Chondrocyte (in vitro differentiated cells): ENCODE measurements around the gene UBASH3A. TPM values are rescaled to one million over a fixed set of nuclear protein-coding genes. Genes with fewer than 3 reads are reported as not detected.

Experiments
- DNase-seq: peaks from one replicate; pipeline ENCODE4 v3.0.0; 2021; ENCODE audit warnings: mixed read lengths, low spot score
- H3K27ac Mint-ChIP-seq: one replicate; pipeline ENCODE4 v1.8.0; 2021; ENCODE audit warnings: mild to moderate bottlenecking, moderate library complexity, mixed read lengths; ENCODE audit not compliant: unreplicated experiment
- H3K27me3 Mint-ChIP-seq: 2 replicates; pipeline ENCODE4 v1.8.0; 2021; ENCODE audit warnings: low read depth, mixed read lengths
- H3K36me3 Mint-ChIP-seq: 2 replicates; pipeline ENCODE4 v1.8.0; 2021; ENCODE audit warnings: low read depth, mixed read lengths
- H3K4me1 Mint-ChIP-seq: 2 replicates; pipeline ENCODE4 v1.8.0; 2021; ENCODE audit warnings: low read depth, mild to moderate bottlenecking, mixed read lengths
- H3K4me3 Mint-ChIP-seq: one replicate; pipeline ENCODE4 v1.8.0; 2021; ENCODE audit warnings: mild to moderate bottlenecking, moderate library complexity, mixed read lengths; ENCODE audit not compliant: unreplicated experiment
- H3K9me3 Mint-ChIP-seq: 2 replicates; pipeline ENCODE4 v1.8.0; 2021; ENCODE audit warnings: low read depth, mixed read lengths
- total RNA-seq: library from RNA; stranded (reverse); gene quantifications from 3 replicates; pipeline ENCODE4 v1.2.1, GENCODE V29; 2021
- TF ChIP-seq, protein P1 (sequence below): fragments of 200-600 bp; sonication (generic); IDR thresholded peaks from 2 replicates; pipeline ENCODE4 v1.5.0; 2021; ENCODE audit warnings: antibody characterized with exemption, mild to moderate bottlenecking, moderate library complexity

UBASH3A gene
- total RNA-seq, 1 donor from 2014 or later: not detected

DNA sequence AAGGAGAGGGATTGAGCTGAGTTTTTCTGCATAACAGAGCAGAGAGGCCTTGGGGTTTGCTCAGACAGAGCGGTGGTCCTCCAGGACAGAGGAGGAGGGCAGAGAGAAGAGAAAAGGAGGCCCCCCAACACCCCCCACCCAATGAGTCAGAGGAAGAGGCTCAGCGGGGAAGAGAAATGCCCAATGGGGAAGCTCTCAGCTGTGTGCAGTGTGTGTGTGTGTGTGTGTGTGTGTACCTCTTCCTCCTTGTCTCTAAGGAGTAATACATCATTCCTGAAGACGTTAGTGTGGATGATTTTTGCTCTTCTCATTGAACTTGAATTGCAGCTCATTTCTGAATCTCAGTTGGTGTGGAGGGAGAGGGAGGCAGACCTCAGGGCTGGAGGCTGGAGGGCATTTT, 16.5 kb upstream of the UBASH3A start:
- Mint-ChIP-seq H3K27me3 (peaks cover 5% of the 10 kb centered on the region), H3K4me1 (peaks cover 18% of the 10 kb centered on the region), H3K4me3 (no peak overlapping the region), H3K27ac (no peak overlapping the region), H3K36me3 (no peaks in the 10 kb centered on the region), H3K9me3 (peaks cover 5% of the 10 kb centered on the region)
- TF ChIP-seq, protein P1, sequence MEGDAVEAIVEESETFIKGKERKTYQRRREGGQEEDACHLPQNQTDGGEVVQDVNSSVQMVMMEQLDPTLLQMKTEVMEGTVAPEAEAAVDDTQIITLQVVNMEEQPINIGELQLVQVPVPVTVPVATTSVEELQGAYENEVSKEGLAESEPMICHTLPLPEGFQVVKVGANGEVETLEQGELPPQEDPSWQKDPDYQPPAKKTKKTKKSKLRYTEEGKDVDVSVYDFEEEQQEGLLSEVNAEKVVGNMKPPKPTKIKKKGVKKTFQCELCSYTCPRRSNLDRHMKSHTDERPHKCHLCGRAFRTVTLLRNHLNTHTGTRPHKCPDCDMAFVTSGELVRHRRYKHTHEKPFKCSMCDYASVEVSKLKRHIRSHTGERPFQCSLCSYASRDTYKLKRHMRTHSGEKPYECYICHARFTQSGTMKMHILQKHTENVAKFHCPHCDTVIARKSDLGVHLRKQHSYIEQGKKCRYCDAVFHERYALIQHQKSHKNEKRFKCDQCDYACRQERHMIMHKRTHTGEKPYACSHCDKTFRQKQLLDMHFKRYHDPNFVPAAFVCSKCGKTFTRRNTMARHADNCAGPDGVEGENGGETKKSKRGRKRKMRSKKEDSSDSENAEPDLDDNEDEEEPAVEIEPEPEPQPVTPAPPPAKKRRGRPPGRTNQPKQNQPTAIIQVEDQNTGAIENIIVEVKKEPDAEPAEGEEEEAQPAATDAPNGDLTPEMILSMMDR: no peak
- no peak for DNase-seq

DNA sequence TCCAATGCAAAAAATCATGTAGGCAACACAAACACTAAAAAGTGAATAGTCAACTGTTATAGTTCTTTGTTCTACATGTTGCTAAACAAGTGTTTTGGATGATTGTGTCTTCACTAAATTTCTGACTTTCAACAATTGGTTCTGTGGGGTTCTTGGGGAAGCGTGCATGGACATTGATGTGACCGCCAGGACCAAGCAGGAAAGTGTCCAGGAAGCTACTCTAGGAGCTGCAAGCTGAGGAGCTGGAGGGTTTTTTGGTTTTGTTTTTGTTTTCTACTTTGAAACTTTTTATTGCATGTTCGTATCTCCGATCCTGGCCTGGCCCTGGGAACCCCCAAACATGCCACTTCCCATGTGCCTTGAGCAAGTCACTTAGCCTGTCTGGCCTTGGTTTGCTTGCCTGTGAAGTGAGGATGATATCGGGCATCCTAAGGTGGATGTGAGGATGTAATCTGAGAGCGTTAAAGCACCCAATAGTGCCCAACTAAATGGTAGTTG, 15.8 kb upstream of the UBASH3A start:
- H3K27ac Mint-ChIP-seq: no peak overlapping the region
- H3K36me3 Mint-ChIP-seq: no peaks in the 10 kb centered on the region
- DNase-seq: no peak
- H3K4me1 Mint-ChIP-seq: peaks cover 26% of the 10 kb centered on the region
- TF ChIP-seq, protein P1: no peak
- H3K27me3 Mint-ChIP-seq: peaks cover 5% of the 10 kb centered on the region
- no peak overlapping the region for H3K4me3 Mint-ChIP-seq
- H3K9me3 Mint-ChIP-seq: no peaks in the 10 kb centered on the region

DNA sequence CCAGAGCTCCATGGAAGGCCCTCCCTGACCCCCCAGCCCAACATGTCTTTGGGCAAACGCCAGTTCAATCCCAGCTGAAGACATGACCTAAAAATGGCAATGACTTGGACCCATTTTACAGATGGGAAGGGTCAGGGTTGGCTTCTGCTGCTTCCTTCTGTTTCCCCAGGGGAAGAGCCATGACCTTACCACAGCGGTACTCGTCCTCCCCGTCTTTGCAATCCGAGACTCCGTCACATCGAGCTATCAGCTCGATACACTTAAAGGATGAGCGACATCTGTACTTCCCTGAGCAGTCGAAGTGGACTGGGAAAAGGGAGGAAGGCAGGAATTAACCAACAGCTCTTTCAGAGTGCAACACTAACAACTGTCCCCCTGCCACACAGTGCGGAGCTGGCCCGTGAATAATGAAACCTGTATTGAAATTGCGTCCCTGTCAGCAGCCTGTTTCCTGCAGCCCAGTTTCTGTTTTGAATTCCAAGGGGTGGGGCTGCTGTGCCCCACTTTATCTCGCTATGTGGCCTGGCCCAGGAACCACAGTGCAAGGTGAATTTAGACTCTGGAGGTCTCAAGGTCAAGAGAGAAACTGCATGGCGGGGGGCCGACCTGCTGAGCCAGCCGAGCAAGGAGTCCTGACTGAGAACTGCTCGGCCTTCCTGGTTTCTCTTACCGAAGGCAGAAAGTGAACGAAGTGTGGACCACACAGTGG, 14.8 kb upstream of the UBASH3A start:
- H3K36me3 Mint-ChIP-seq: no peaks in the 10 kb centered on the region
- TF ChIP-seq, protein P1: no peak
- no peaks in the 10 kb centered on the region for H3K9me3 Mint-ChIP-seq
- no peak overlapping the region for H3K27ac Mint-ChIP-seq
- no peak for DNase-seq
- H3K4me1 Mint-ChIP-seq: peaks cover 32% of the 10 kb centered on the region
- peaks cover 5% of the 10 kb centered on the region for H3K27me3 Mint-ChIP-seq
- no peak overlapping the region for H3K4me3 Mint-ChIP-seq

DNA sequence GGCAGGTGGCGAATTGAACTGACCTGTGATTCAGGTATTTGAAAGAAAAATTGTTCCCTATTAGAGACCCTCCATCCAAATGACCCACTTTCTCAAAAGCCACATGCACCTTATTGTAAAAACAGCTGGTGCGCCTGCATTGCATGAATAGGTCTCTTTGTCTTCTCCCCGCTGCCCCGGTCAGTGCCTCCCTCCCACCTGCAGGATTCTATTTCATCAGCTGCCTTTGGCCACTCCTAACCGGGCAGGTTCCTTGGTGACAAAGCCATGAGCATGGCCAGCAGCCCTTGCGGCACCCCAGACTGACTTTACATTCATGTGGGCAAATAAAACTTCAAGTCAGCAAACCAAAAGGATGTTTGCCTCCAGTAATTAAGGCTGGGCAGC, 14.3 kb upstream of the UBASH3A start:
- DNase-seq: no peak
- H3K9me3 Mint-ChIP-seq: no peaks in the 10 kb centered on the region
- H3K4me1 Mint-ChIP-seq: peaks cover 32% of the 10 kb centered on the region
- TF ChIP-seq, protein P1: no peak
- H3K27me3 Mint-ChIP-seq: peaks cover 5% of the 10 kb centered on the region
- H3K27ac Mint-ChIP-seq: no peak overlapping the region
- no peak overlapping the region for H3K4me3 Mint-ChIP-seq
- no peaks in the 10 kb centered on the region for H3K36me3 Mint-ChIP-seq

DNA sequence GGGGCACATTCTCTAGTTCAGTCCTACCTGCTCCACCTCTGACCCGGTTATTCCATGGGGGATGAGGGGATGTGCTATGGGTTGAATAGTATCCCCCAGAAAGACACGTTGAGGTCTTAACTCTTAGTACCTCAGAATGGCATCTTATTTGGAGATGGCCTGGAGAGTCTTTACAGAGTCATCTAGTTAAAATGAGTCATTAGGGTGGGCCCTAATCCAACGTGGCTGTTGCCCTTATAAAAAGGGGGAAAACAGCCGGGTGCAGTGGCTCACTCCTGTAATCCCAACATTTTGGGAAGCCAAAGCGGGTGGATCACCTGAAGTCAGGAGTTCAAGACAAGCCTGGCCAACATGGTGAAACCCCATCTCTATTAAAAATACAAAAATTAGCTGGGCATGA, 13.5 kb upstream of the UBASH3A start:
- H3K36me3 Mint-ChIP-seq: no peaks in the 10 kb centered on the region
- peaks cover 32% of the 10 kb centered on the region for H3K4me1 Mint-ChIP-seq
- DNase-seq: no peak
- no peak overlapping the region for H3K4me3 Mint-ChIP-seq
- TF ChIP-seq, protein P1: no peak
- peaks cover 5% of the 10 kb centered on the region for H3K27me3 Mint-ChIP-seq
- no peak overlapping the region for H3K27ac Mint-ChIP-seq
- H3K9me3 Mint-ChIP-seq: no peaks in the 10 kb centered on the region
